HCEC 1CT (cell line): ENCODE measurements around the gene REXO5.
A peak's percentile ranks its signal among the peaks of the same experiment; 100 is the strongest.
"Not testable (repeated sequence)": the region's sequence is repeated elsewhere in the genome, so short reads cannot be mapped to it uniquely, and the experiment has no call there.

Experiments
- DNase-seq: peaks from one replicate; pipeline ENCODE4 v3.0.0-alpha.2; 2017

Gene REXO5

GRCh38 chr16:20851601-20852000, 45.3 kb downstream of the REXO5 start:
- peak; percentile 90 for DNase-seq

GRCh38 chr16:20853143-20853542, 46.8 kb downstream of the REXO5 start:
- DNase-seq = no peak

- no peak for DNase-seq
Measured at GRCh38 chr16:20853981-20854620, 47.8 kb downstream of the REXO5 start.

GRCh38 chr16:20854963-20855362, 48.6 kb downstream of the REXO5 start:
- no peak for DNase-seq

- DNase-seq = no peak
Measured at GRCh38 chr16:20857281-20857680, 51.0 kb downstream of the REXO5 start.

- no peak for DNase-seq
Measured at GRCh38 chr16:20859229-20859628, 52.9 kb downstream of the REXO5 start.

- DNase-seq = no peak
Measured at GRCh38 chr16:20859699-20860098, 53.4 kb downstream of the REXO5 start.

GRCh38 chr16:20860361-20860760, 54.0 kb downstream of the REXO5 start:
- no peak for DNase-seq

GRCh38 chr16:20860995-20861394, 54.7 kb downstream of the REXO5 start:
- not testable (repeated sequence) for DNase-seq

GRCh38 chr16:20862162-20862960, 56.0 kb downstream of the REXO5 start:
- no peak for DNase-seq

- not testable (repeated sequence) for DNase-seq
Measured at GRCh38 chr16:20864376-20864775, 58.0 kb downstream of the REXO5 start.

- peak; percentile 55 for DNase-seq
Measured at GRCh38 chr16:20865420-20866131, 59.2 kb downstream of the REXO5 start.

- DNase-seq = peak; percentile 79
Measured at GRCh38 chr16:20866145-20866772, 59.9 kb downstream of the REXO5 start.

- no peak for DNase-seq
Measured at GRCh38 chr16:20866801-20867200, 60.5 kb downstream of the REXO5 start.

- peak; percentile 57 for DNase-seq
Measured at GRCh38 chr16:20867585-20867984, 61.3 kb downstream of the REXO5 start.

GRCh38 chr16:20868890-20869289, 62.6 kb downstream of the REXO5 start:
- DNase-seq = peak; percentile 61

- no peak for DNase-seq
Measured at GRCh38 chr16:20870122-20870820, 63.9 kb downstream of the REXO5 start.

GRCh38 chr16:20871258-20871657, 64.9 kb downstream of the REXO5 start:
- no peak for DNase-seq

GRCh38 chr16:20871941-20872815, 65.9 kb downstream of the REXO5 start:
- DNase-seq = no peak

- no peak for DNase-seq
Measured at GRCh38 chr16:20873331-20873730, 67.0 kb downstream of the REXO5 start.

- DNase-seq = no peak
Measured at GRCh38 chr16:20874088-20874581, 67.8 kb downstream of the REXO5 start.

GRCh38 chr16:20875355-20875650, 69.0 kb downstream of the REXO5 start:
- DNase-seq = no peak
